ENCODE data around the gene FGF12.

FGF12 gene

GRCh38 chr3:192641919-192642318 is 85.4 kb downstream of the FGF12 start:
- no peak overlapping the region for H2BK120ac ChIP-seq (ENCODE audit: low read depth, low read length)
- no peak overlapping the region for H2BK15ac ChIP-seq (ENCODE audit: low read depth, poor library complexity, severe bottlenecking)
- no peak overlapping the region for H2BK5ac ChIP-seq (ENCODE audit: low read depth, low read length, poor library complexity, severe bottlenecking)
- H2AK5ac ChIP-seq (ENCODE audit: low read length, severe bottlenecking): no peak overlapping the region
- H2BK12ac ChIP-seq (ENCODE audit: low read length in 2 of 2): no peak overlapping the region
- H3K27ac ChIP-seq (ENCODE audit: low read length, poor library complexity, severe bottlenecking): no peak overlapping the region
- H3K23ac ChIP-seq (ENCODE audit: low read length in 2 of 2): no peak overlapping the region
- no peaks in the 10 kb centered on the region for H3K36me3 ChIP-seq (ENCODE audit: control insufficient read depth in 1 of 2, insufficient read depth in 2 of 2, low read depth in 1 of 2, low read length in 2 of 2)
- H3K9me3 ChIP-seq (ENCODE audit: control insufficient read depth, low read length): no peaks in the 10 kb centered on the region
- H3K14ac ChIP-seq (ENCODE audit: low read length in 2 of 2): no peak overlapping the region
- H3K9ac ChIP-seq (ENCODE audit: low read length): no peak overlapping the region
- no peak overlapping the region for H3K4me3 ChIP-seq (ENCODE audit: insufficient read depth in 1 of 2, low read depth in 1 of 2, low read length in 2 of 2)
- no peak overlapping the region for H3K4me2 ChIP-seq (ENCODE audit: low read length, poor library complexity, severe bottlenecking)
- H4K8ac ChIP-seq (ENCODE audit: low read length): no peak overlapping the region
- 45% methylated on average over 4 of the region's 6 CpGs for WGBS
- H2AFZ ChIP-seq (ENCODE audit: low read depth, low read length): no peak overlapping the region
- H3K4me1 ChIP-seq (ENCODE audit: control insufficient read depth, insufficient read depth, low read depth, low read length): no peaks in the 10 kb centered on the region
- DNase-seq: peak; percentile 66
- no peak overlapping the region for H4K91ac ChIP-seq (ENCODE audit: low read length)
- H3K4ac ChIP-seq (ENCODE audit: low read depth in 1 of 2, low read length in 2 of 2): no peak overlapping the region
- no peak overlapping the region for H3K18ac ChIP-seq (ENCODE audit: low read depth in 1 of 2, low read length in 2 of 2)
- no peaks in the 10 kb centered on the region for H3K79me1 ChIP-seq (replicated peaks; ENCODE audit: low read length, poor library complexity, severe bottlenecking)
- no peaks in the 10 kb centered on the region for H3K27me3 ChIP-seq (ENCODE audit: control insufficient read depth in 1 of 2, insufficient read depth in 1 of 2, low read length in 2 of 2)

- no peak for DNase-seq
- no peak overlapping the region for H3K4me2 ChIP-seq (ENCODE audit: low read length, poor library complexity, severe bottlenecking)
- H3K9ac ChIP-seq (ENCODE audit: low read length): no peak overlapping the region
- H3K9me3 ChIP-seq (ENCODE audit: control insufficient read depth, low read length): no peaks in the 10 kb centered on the region
- 59% methylated on average over 1 of the region's 2 CpGs for WGBS
- no peak overlapping the region for H2AFZ ChIP-seq (ENCODE audit: low read depth, low read length)
- no peak overlapping the region for H2BK12ac ChIP-seq (ENCODE audit: low read length in 2 of 2)
- H3K36me3 ChIP-seq (ENCODE audit: control insufficient read depth in 1 of 2, insufficient read depth in 2 of 2, low read depth in 1 of 2, low read length in 2 of 2): no peaks in the 10 kb centered on the region
- H2BK5ac ChIP-seq (ENCODE audit: low read depth, low read length, poor library complexity, severe bottlenecking): no peak overlapping the region
- H3K79me1 ChIP-seq (replicated peaks; ENCODE audit: low read length, poor library complexity, severe bottlenecking): no peaks in the 10 kb centered on the region
- H2AK5ac ChIP-seq (ENCODE audit: low read length, severe bottlenecking): no peak overlapping the region
- H3K4me1 ChIP-seq (ENCODE audit: control insufficient read depth, insufficient read depth, low read depth, low read length): no peaks in the 10 kb centered on the region
- H2BK15ac ChIP-seq (ENCODE audit: low read depth, poor library complexity, severe bottlenecking): no peak overlapping the region
- no peak overlapping the region for H3K18ac ChIP-seq (ENCODE audit: low read depth in 1 of 2, low read length in 2 of 2)
- no peak overlapping the region for H4K8ac ChIP-seq (ENCODE audit: low read length)
- no peaks in the 10 kb centered on the region for H3K27me3 ChIP-seq (ENCODE audit: control insufficient read depth in 1 of 2, insufficient read depth in 1 of 2, low read length in 2 of 2)
- no peak overlapping the region for H3K27ac ChIP-seq (ENCODE audit: low read length, poor library complexity, severe bottlenecking)
- H3K23ac ChIP-seq (ENCODE audit: low read length in 2 of 2): no peak overlapping the region
- no peak overlapping the region for H3K14ac ChIP-seq (ENCODE audit: low read length in 2 of 2)
- no peak overlapping the region for H3K4me3 ChIP-seq (ENCODE audit: insufficient read depth in 1 of 2, low read depth in 1 of 2, low read length in 2 of 2)
- H3K4ac ChIP-seq (ENCODE audit: low read depth in 1 of 2, low read length in 2 of 2): no peak overlapping the region
- H2BK120ac ChIP-seq (ENCODE audit: low read depth, low read length): no peak overlapping the region
- H4K91ac ChIP-seq (ENCODE audit: low read length): no peak overlapping the region
Measured at GRCh38 chr3:192639987-192640386, 87.4 kb downstream of the FGF12 start.

- Histone ChIP-seq H3K9me3 (ENCODE audit: control insufficient read depth, low read length) (no peaks in the 10 kb centered on the region), H2BK5ac (ENCODE audit: low read depth, low read length, poor library complexity, severe bottlenecking) (no peak overlapping the region), H2BK12ac (ENCODE audit: low read length in 2 of 2) (no peak overlapping the region), H3K27ac (ENCODE audit: low read length, poor library complexity, severe bottlenecking) (no peak overlapping the region), H3K18ac (ENCODE audit: low read depth in 1 of 2, low read length in 2 of 2) (no peak overlapping the region), H3K23ac (ENCODE audit: low read length in 2 of 2) (no peak overlapping the region), H2BK120ac (ENCODE audit: low read depth, low read length) (no peak overlapping the region), H3K36me3 (ENCODE audit: control insufficient read depth in 1 of 2, insufficient read depth in 2 of 2, low read depth in 1 of 2, low read length in 2 of 2) (no peaks in the 10 kb centered on the region), H4K91ac (ENCODE audit: low read length) (no peak overlapping the region), H3K79me1 (replicated peaks; ENCODE audit: low read length, poor library complexity, severe bottlenecking) (no peaks in the 10 kb centered on the region), H3K4ac (ENCODE audit: low read depth in 1 of 2, low read length in 2 of 2) (no peak overlapping the region), H2BK15ac (ENCODE audit: low read depth, poor library complexity, severe bottlenecking) (no peak overlapping the region), H4K8ac (ENCODE audit: low read length) (no peak overlapping the region), H2AFZ (ENCODE audit: low read depth, low read length) (no peak overlapping the region), H2AK5ac (ENCODE audit: low read length, severe bottlenecking) (no peak overlapping the region), H3K4me1 (ENCODE audit: control insufficient read depth, insufficient read depth, low read depth, low read length) (no peaks in the 10 kb centered on the region), H3K27me3 (ENCODE audit: control insufficient read depth in 1 of 2, insufficient read depth in 1 of 2, low read length in 2 of 2) (no peaks in the 10 kb centered on the region), H3K14ac (ENCODE audit: low read length in 2 of 2) (no peak overlapping the region), H3K4me3 (ENCODE audit: insufficient read depth in 1 of 2, low read depth in 1 of 2, low read length in 2 of 2) (no peak overlapping the region), H3K9ac (ENCODE audit: low read length) (no peak overlapping the region), H3K4me2 (ENCODE audit: low read length, poor library complexity, severe bottlenecking) (no peak overlapping the region)
- no peak for DNase-seq
- WGBS: 78% methylated on average over 1 of the region's 1 CpG
Measured at GRCh38 chr3:192637803-192638202, 89.5 kb downstream of the FGF12 start.

DNA sequence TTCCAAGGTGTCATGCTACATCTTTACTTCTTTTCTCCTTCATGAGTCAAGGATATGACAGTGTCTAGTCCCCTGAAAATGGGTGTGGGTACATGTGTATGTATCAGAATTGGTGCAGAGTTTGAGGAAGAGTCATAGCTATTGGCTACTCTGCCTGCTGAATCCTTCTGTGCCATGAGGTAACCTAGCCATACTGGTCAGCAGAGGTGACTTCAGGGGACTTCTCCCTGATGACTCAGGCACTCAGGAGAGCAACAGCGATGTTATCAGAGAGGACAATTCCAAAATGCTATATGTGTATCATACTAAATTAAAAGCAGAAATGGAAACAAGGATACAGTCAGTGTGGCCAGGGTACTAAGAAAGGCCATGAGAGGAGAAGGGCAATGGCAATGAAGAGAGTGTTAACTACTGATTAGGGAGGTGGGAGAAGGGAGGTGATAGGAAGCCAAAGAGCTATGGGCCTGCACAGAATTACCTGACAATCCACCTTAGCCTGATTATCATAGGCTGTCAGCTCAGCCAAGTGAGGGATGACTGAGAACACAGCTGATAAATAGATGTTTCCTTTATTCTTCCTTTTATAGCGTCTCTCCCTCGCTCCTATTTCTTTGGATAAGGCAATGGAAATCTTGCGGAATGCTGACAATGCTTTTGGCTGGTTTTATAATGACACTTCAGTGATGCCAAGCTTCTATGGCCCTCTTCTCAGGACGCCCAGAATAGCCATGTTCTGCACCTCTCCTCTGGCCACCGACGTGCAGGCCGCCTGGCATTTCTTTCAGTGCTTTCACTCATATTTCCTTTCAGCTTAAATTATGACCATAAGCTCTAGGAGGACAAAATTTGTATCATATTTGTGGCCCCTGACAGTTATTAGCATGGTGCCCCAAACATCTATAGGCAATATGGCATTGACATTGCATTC is 90.6 kb downstream of the FGF12 start:
- Histone ChIP-seq H3K4me2 (ENCODE audit: low read length, poor library complexity, severe bottlenecking) (no peak overlapping the region), H3K4me1 (ENCODE audit: control insufficient read depth, insufficient read depth, low read depth, low read length) (no peaks in the 10 kb centered on the region), H3K9ac (ENCODE audit: low read length) (no peak overlapping the region), H3K79me1 (replicated peaks; ENCODE audit: low read length, poor library complexity, severe bottlenecking) (no peaks in the 10 kb centered on the region), H3K18ac (ENCODE audit: low read depth in 1 of 2, low read length in 2 of 2) (no peak overlapping the region), H2BK15ac (ENCODE audit: low read depth, poor library complexity, severe bottlenecking) (no peak overlapping the region), H3K4me3 (ENCODE audit: insufficient read depth in 1 of 2, low read depth in 1 of 2, low read length in 2 of 2) (no peak overlapping the region), H3K27ac (ENCODE audit: low read length, poor library complexity, severe bottlenecking) (no peak overlapping the region), H4K8ac (ENCODE audit: low read length) (no peak overlapping the region), H3K27me3 (ENCODE audit: control insufficient read depth in 1 of 2, insufficient read depth in 1 of 2, low read length in 2 of 2) (no peaks in the 10 kb centered on the region), H3K14ac (ENCODE audit: low read length in 2 of 2) (peak overlapping the region in 1 of 2 experiments; percentile 32), H2AFZ (ENCODE audit: low read depth, low read length) (no peak overlapping the region), H3K23ac (ENCODE audit: low read length in 2 of 2) (no peak overlapping the region), H2AK5ac (ENCODE audit: low read length, severe bottlenecking) (no peak overlapping the region), H2BK120ac (ENCODE audit: low read depth, low read length) (no peak overlapping the region), H3K9me3 (ENCODE audit: control insufficient read depth, low read length) (no peaks in the 10 kb centered on the region), H2BK5ac (ENCODE audit: low read depth, low read length, poor library complexity, severe bottlenecking) (no peak overlapping the region), H4K91ac (ENCODE audit: low read length) (no peak overlapping the region), H2BK12ac (ENCODE audit: low read length in 2 of 2) (no peak overlapping the region), H3K36me3 (ENCODE audit: control insufficient read depth in 1 of 2, insufficient read depth in 2 of 2, low read depth in 1 of 2, low read length in 2 of 2) (no peaks in the 10 kb centered on the region), H3K4ac (ENCODE audit: low read depth in 1 of 2, low read length in 2 of 2) (no peak overlapping the region)
- whole genome bisulfite sequencing: 88% methylated on average over 8 of the region's 8 CpGs
- DNase-seq: no peak
